ENCODE data around the gene USP46.

The USP46 gene

GRCh38 chr4:52588097-52588496 is 71.0 kb downstream of the USP46 start:
- no peak for DNase-seq (ENCODE audit: low spot score)
- peaks cover 36% of the 10 kb centered on the region for H3K4me1 Mint-ChIP-seq (ENCODE audit: low read depth)

GRCh38 chr4:52586069-52586468 is 73.0 kb downstream of the USP46 start:
- Mint-ChIP-seq H3K4me1 (ENCODE audit: low read depth) (peaks cover 35% of the 10 kb centered on the region), H3K9me3 (no peaks in the 10 kb centered on the region), H3K36me3 (ENCODE audit: low read depth) (no peaks in the 10 kb centered on the region), H3K27me3 (ENCODE audit: low read depth) (peaks cover 9% of the 10 kb centered on the region), H3K4me3 (no peak overlapping the region), H3K27ac (no peak overlapping the region)
- no peak for DNase-seq (ENCODE audit: low spot score)

More at GRCh38 chr4:52588097-52588496, 71.0 kb downstream of the USP46 start:
- H3K27ac Mint-ChIP-seq: peak overlapping the region; percentile 78
- H3K36me3 Mint-ChIP-seq (ENCODE audit: low read depth): peaks cover 3% of the 10 kb centered on the region
- H3K9me3 Mint-ChIP-seq: no peaks in the 10 kb centered on the region
- no peak overlapping the region for H3K4me3 Mint-ChIP-seq
- peaks cover 6% of the 10 kb centered on the region for H3K27me3 Mint-ChIP-seq (ENCODE audit: low read depth)

- H3K4me1 Mint-ChIP-seq (ENCODE audit: low read depth): peaks cover 31% of the 10 kb centered on the region
- H3K27me3 Mint-ChIP-seq (ENCODE audit: low read depth): peaks cover 9% of the 10 kb centered on the region
- H3K4me3 Mint-ChIP-seq: no peak overlapping the region
- no peak overlapping the region for H3K27ac Mint-ChIP-seq
- DNase-seq (ENCODE audit: low spot score): no peak
- no peaks in the 10 kb centered on the region for H3K36me3 Mint-ChIP-seq (ENCODE audit: low read depth)
- H3K9me3 Mint-ChIP-seq: no peaks in the 10 kb centered on the region
Measured at GRCh38 chr4:52585379-52585778, 73.7 kb downstream of the USP46 start.

GRCh38 chr4:52579602-52580272 is 79.4 kb downstream of the USP46 start:
- H3K27me3 Mint-ChIP-seq (ENCODE audit: low read depth): peaks cover 7% of the 10 kb centered on the region
- H3K9me3 Mint-ChIP-seq: no peaks in the 10 kb centered on the region
- no peak for DNase-seq (ENCODE audit: low spot score)
- no peak overlapping the region for H3K4me3 Mint-ChIP-seq
- H3K27ac Mint-ChIP-seq: no peak overlapping the region
- H3K4me1 Mint-ChIP-seq (ENCODE audit: low read depth): no peaks in the 10 kb centered on the region
- H3K36me3 Mint-ChIP-seq (ENCODE audit: low read depth): no peaks in the 10 kb centered on the region

- H3K27me3 Mint-ChIP-seq (ENCODE audit: low read depth): peaks cover 7% of the 10 kb centered on the region
- no peaks in the 10 kb centered on the region for H3K9me3 Mint-ChIP-seq
- H3K36me3 Mint-ChIP-seq (ENCODE audit: low read depth): no peaks in the 10 kb centered on the region
- H3K27ac Mint-ChIP-seq: no peak overlapping the region
- DNase-seq (ENCODE audit: low spot score): no peak
- no peak overlapping the region for H3K4me3 Mint-ChIP-seq
- no peaks in the 10 kb centered on the region for H3K4me1 Mint-ChIP-seq (ENCODE audit: low read depth)
Measured at GRCh38 chr4:52578951-52579350, 80.2 kb downstream of the USP46 start.

GRCh38 chr4:52577624-52577962 is 81.5 kb downstream of the USP46 start:
- no peaks in the 10 kb centered on the region for H3K36me3 Mint-ChIP-seq (ENCODE audit: low read depth)
- no peaks in the 10 kb centered on the region for H3K4me1 Mint-ChIP-seq (ENCODE audit: low read depth)
- H3K27ac Mint-ChIP-seq: no peak overlapping the region
- DNase-seq (ENCODE audit: low spot score): no peak
- H3K9me3 Mint-ChIP-seq: no peaks in the 10 kb centered on the region
- H3K27me3 Mint-ChIP-seq (ENCODE audit: low read depth): peaks cover 10% of the 10 kb centered on the region
- H3K4me3 Mint-ChIP-seq: no peak overlapping the region

GRCh38 chr4:52576961-52577623 is 82.0 kb downstream of the USP46 start:
- no peaks in the 10 kb centered on the region for H3K4me1 Mint-ChIP-seq (ENCODE audit: low read depth)
- no peaks in the 10 kb centered on the region for H3K36me3 Mint-ChIP-seq (ENCODE audit: low read depth)
- H3K4me3 Mint-ChIP-seq: no peak overlapping the region
- H3K27me3 Mint-ChIP-seq (ENCODE audit: low read depth): peaks cover 10% of the 10 kb centered on the region
- H3K27ac Mint-ChIP-seq: no peak overlapping the region
- no peak for DNase-seq (ENCODE audit: low spot score)
- no peaks in the 10 kb centered on the region for H3K9me3 Mint-ChIP-seq

GRCh38 chr4:52576326-52576725 is 82.8 kb downstream of the USP46 start:
- Mint-ChIP-seq H3K9me3 (no peaks in the 10 kb centered on the region), H3K27me3 (ENCODE audit: low read depth) (peaks cover 7% of the 10 kb centered on the region), H3K27ac (no peak overlapping the region), H3K36me3 (ENCODE audit: low read depth) (no peaks in the 10 kb centered on the region), H3K4me1 (ENCODE audit: low read depth) (no peaks in the 10 kb centered on the region), H3K4me3 (no peak overlapping the region)
- DNase-seq (ENCODE audit: low spot score): no peak

GRCh38 chr4:52575406-52575805 is 83.7 kb downstream of the USP46 start:
- H3K4me1 Mint-ChIP-seq (ENCODE audit: low read depth): no peaks in the 10 kb centered on the region
- H3K27me3 Mint-ChIP-seq (ENCODE audit: low read depth): peaks cover 7% of the 10 kb centered on the region
- DNase-seq (ENCODE audit: low spot score): no peak
- no peaks in the 10 kb centered on the region for H3K36me3 Mint-ChIP-seq (ENCODE audit: low read depth)
- H3K27ac Mint-ChIP-seq: no peak overlapping the region
- H3K9me3 Mint-ChIP-seq: no peaks in the 10 kb centered on the region
- H3K4me3 Mint-ChIP-seq: no peak overlapping the region

GRCh38 chr4:52574036-52574435 is 85.1 kb downstream of the USP46 start:
- Mint-ChIP-seq H3K4me1 (ENCODE audit: low read depth) (no peaks in the 10 kb centered on the region), H3K27ac (no peak overlapping the region), H3K9me3 (no peaks in the 10 kb centered on the region), H3K4me3 (no peak overlapping the region), H3K27me3 (ENCODE audit: low read depth) (peaks cover 6% of the 10 kb centered on the region), H3K36me3 (ENCODE audit: low read depth) (no peaks in the 10 kb centered on the region)
- no peak for DNase-seq (ENCODE audit: low spot score)

- no peak for DNase-seq (ENCODE audit: low spot score)
- Mint-ChIP-seq H3K27ac (no peak overlapping the region), H3K27me3 (ENCODE audit: low read depth) (peaks cover 8% of the 10 kb centered on the region), H3K4me3 (no peak overlapping the region), H3K9me3 (no peaks in the 10 kb centered on the region), H3K4me1 (ENCODE audit: low read depth) (no peaks in the 10 kb centered on the region), H3K36me3 (ENCODE audit: low read depth) (no peaks in the 10 kb centered on the region)
Measured at GRCh38 chr4:52573551-52573950, 85.5 kb downstream of the USP46 start.

GRCh38 chr4:52572936-52573485 is 86.1 kb downstream of the USP46 start:
- Mint-ChIP-seq H3K9me3 (no peaks in the 10 kb centered on the region), H3K27me3 (ENCODE audit: low read depth) (peaks cover 8% of the 10 kb centered on the region), H3K4me3 (no peak overlapping the region), H3K4me1 (ENCODE audit: low read depth) (no peaks in the 10 kb centered on the region), H3K27ac (no peak overlapping the region), H3K36me3 (ENCODE audit: low read depth) (no peaks in the 10 kb centered on the region)
- DNase-seq (ENCODE audit: low spot score): no peak

- Mint-ChIP-seq H3K9me3 (no peaks in the 10 kb centered on the region), H3K27me3 (ENCODE audit: low read depth) (peaks cover 3% of the 10 kb centered on the region), H3K4me3 (no peak overlapping the region), H3K36me3 (ENCODE audit: low read depth) (no peaks in the 10 kb centered on the region), H3K27ac (no peak overlapping the region), H3K4me1 (ENCODE audit: low read depth) (no peaks in the 10 kb centered on the region)
- no peak for DNase-seq (ENCODE audit: low spot score)
Measured at GRCh38 chr4:52568351-52568750, 90.8 kb downstream of the USP46 start.

- H3K36me3 Mint-ChIP-seq (ENCODE audit: low read depth): no peaks in the 10 kb centered on the region
- H3K4me3 Mint-ChIP-seq: no peak overlapping the region
- H3K9me3 Mint-ChIP-seq: no peaks in the 10 kb centered on the region
- H3K4me1 Mint-ChIP-seq (ENCODE audit: low read depth): no peaks in the 10 kb centered on the region
- H3K27me3 Mint-ChIP-seq (ENCODE audit: low read depth): peaks cover 3% of the 10 kb centered on the region
- no peak for DNase-seq (ENCODE audit: low spot score)
- no peak overlapping the region for H3K27ac Mint-ChIP-seq
Measured at GRCh38 chr4:52566136-52567031, 92.7 kb downstream of the USP46 start.
